Tongue (tissue), 3 donors: ENCODE results near the gene PHC2. TPM values are rescaled to one million over a fixed set of nuclear protein-coding genes. Genes with fewer than 3 reads are reported as not detected.

Experiments
- DNase-seq: peaks from one replicate; pipeline ENCODE4 v3.0.0-alpha.2; 2015
- small RNA-seq: library from RNA; depleted of rRNA; stranded (forward); fragments of <200 nt; gene quantifications from one replicate; pipeline ENCODE3, GENCODE V24; 2014; ENCODE audit warnings: low replicate concordance
- total RNA-seq: library from RNA; depleted of rRNA; stranded (reverse); fragments of >200 nt; gene quantifications from one replicate; pipeline ENCODE4 v1.2.3, GENCODE V29; 2014

PHC2 gene
- total RNA-seq, 1 donor from 2014 or later = 75.1 TPM

DNA sequence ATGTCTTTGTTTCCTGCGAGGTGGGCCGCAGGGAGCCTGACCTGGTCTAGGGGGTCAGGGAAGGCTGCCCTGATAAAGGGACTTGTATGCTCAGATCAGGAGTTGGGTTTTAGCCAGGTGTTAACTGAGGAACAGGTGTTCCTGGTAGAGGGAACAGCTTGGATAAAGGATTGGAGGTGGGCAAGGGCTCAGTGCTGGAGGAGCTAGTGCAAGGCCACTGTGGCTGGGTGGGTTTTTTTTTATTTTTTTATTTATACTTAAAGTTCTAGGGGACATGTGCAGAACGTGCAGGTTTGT lies 141.1 kb downstream of the PHC2 start:
- no peak for DNase-seq

DNA sequence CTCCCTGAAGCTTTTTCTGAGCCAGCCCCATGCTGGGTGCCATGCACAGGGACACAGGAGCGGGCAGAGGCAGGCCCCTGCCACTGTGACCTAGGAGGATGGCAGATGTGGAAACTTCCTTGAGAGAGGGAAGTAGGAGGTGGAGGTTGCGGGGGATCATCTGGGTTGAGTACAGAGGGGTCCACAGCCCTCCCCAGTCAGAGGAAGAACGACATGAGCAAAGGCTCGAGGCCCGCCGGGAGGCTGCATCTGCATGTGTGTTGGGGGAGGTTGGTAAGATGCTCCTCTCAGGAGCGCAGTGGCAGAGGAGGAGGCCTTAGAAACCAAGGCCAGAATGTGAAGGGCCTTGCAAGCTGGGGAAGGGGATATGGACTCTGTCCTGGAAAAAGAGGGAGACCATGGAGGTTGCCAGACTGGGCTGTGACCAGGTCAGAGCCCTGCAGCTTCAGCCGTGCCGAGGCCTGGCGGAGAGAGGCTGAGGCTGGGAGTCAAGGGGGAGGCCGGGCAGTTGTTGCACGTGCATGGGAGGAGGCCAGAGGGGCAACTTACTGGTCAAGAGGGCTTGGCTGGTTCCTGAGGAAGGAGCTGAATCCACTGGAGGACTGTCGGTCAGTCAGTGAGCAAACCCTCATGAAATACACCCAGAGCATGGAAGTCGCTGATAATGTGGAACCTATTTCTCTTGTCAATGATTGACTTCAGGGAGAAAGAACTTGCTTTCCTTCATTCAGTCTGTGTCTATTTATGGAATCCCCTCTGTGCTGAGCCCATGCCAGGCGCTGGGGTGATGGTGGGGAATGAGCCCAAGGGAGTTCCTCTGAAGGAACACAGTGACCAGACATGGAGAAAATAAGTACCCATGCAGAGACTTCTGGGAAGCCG lies 141.7 kb downstream of the PHC2 start:
- DNase-seq = no peak

DNA sequence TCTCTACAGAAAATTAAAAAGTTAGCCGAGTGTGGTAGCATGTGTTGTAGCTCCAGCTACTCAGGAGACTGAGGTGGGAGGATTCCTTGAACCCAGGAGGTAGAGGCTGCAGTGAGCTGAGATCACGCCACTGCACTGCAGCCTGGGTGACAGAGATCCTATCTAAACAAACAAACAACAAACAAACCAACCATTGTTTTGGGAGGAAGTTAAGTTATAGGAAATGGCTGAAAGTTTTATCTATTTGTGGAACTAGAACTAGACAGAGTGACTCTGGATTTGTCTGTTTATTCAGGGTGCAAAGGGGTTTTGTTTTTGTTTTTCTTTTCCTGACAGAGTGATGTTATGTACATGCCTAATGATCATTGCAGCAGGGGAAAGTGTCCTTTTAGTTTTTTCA lies 143.6 kb downstream of the PHC2 start:
- no peak for DNase-seq

DNA sequence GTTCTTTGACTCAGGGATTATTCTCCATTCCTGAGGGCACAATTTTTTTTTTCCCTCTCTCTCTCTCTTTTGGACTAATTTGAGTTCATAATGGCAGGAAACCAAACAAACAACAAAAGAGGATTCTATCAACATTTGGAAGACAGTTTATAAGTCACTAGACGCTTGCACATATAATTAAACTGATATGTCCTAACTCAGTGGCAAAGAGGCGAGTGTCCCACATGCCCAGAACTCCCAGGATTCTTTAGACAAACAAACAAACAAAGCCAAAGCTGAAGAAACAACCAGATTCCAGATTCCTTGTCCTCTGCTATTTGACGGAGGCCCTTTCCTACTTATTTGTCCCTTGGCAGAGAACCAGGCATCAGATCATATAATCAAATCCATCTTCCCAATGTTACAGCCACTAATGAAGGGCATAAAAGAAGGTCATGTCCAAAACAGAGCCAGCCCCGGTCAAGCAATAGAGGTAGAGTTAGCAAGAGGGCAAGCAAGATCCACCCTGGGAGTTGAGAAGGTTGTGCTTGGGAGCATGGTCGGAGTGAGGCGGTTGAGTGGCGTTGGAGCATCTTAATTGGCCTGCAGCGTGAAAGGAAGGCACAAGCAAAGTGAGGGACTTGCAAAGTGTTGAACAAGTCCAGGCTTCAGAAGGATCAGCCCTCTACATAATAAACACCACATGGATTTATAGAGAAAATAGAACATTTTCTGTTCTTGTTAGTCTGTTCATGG lies 144.3 kb downstream of the PHC2 start:
- DNase-seq = no peak

DNA sequence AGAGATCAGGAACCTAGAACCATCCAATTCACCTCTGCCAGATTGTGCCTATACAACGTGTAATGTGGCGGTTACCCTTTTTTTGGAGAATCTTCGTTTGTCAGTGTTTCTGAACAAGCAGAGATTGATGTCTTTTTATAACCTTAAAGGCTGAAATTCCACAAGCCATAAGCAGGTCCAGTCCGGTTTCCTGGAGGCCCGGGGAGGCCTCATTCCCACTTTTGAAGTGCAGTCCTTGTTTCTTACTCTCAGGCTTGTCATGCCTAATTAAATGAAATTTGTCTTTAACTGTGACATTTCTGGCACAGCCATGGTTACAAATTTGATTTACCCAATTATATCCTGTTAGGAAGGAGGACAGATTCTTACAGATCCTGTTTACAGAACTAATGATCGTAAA lies 146.8 kb downstream of the PHC2 start:
- DNase-seq = no peak

DNA sequence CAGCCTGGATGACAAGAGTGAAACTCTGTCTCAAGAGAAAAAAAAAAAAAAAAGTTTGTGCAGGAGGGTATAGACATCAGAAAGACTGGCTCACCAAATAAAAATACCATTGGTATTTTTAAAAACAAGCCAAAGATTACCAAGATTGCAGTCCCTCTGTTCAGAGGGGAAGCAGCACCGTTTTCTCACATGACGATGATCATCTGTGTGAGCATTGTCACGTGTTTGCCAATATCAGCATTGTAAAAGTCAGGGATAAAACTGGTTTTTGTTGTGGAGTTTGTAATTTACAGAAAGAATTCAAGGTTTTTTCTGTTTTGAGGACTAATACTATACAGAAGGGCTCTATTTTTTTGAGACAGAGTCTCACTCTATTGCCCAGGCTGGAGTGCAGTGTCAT lies 148.1 kb downstream of the PHC2 start:
- no peak for DNase-seq

DNA sequence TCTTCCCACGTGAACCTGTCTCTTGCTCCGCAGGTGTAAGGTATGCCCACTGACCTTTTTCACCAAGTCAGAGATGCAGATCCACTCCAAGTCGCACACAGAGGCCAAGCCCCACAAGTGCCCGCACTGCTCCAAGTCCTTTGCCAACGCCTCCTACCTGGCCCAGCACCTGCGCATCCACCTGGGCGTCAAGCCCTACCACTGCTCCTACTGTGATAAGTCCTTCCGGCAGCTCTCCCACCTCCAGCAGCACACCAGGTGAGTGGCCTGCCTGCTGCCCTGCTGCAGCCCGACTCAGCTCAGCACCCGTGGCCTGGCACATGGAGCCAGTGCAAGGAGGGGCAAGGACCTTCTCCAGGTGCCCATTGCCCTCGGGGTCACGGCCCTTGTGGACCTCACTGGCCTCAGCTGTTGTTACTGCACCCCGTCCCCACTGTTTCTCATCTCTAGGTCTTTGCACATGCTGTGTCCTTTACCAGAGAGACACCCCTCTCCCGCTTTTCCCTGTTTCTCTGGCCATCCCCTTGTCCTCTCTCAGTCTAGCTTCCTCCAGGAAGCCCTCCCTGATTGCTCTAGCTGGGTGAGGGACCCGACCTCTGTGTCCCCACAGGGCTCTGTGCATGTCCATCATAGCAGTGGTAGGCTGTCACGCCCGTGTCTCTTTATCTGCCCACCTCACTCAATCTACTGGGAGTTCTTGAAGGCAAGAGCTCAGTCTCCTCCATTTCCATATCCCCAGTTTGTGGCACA lies 149.2 kb downstream of the PHC2 start:
- no peak for DNase-seq

DNA sequence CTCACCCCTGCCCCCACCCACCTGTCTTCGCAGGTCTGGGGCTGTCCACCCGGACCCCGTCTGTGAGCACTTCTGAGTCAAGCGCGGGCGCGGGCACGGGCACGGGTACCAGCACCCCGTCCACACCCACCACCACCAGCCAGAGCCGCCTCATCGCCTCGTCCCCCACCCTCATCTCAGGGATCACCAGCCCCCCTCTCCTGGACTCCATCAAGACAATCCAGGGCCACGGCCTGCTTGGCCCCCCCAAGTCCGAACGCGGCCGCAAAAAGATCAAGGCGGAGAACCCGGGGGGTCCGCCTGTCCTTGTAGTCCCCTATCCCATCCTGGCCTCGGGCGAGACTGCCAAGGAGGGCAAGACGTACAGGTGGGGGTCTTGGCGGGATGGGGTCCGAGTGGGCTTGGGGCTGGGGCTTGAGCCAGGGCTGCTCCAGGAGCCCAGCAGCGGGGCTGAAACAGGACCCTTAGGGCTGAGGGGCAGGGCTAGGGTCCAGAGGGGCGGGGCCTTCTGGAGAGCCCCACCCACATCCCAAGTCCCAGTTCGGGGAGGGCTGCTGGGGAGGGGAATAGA lies 150.7 kb downstream of the PHC2 start:
- no peak for DNase-seq

DNA sequence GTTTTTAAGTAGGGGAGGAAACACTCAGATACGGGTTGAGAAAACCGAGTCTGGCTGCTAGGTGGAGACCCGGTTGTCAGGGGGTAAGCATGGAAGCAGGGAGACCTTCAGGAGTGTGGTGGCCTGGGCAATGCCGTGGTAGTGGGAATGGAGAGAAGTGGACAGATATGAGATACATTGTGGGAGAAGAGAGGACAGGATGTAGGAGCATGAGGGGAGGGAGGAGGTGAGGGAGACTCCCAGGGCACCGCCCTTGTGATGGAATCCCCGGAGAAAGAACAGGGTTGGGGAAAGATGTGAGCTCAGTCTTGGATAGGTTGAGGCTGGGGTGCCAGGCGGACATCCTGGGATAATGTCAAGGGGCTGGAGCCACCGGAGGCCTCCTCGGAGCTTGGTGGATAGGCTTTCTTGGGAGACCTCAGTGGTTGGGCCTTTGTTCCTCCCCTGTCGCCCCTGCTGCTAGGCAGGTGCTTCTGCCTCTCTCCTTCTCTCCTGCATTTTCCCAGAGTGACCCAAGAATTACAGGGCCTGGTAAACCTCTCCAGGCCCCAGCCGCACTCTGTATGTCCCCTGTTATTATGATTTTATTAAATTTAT lies 153.3 kb downstream of the PHC2 start:
- DNase-seq = no peak

DNA sequence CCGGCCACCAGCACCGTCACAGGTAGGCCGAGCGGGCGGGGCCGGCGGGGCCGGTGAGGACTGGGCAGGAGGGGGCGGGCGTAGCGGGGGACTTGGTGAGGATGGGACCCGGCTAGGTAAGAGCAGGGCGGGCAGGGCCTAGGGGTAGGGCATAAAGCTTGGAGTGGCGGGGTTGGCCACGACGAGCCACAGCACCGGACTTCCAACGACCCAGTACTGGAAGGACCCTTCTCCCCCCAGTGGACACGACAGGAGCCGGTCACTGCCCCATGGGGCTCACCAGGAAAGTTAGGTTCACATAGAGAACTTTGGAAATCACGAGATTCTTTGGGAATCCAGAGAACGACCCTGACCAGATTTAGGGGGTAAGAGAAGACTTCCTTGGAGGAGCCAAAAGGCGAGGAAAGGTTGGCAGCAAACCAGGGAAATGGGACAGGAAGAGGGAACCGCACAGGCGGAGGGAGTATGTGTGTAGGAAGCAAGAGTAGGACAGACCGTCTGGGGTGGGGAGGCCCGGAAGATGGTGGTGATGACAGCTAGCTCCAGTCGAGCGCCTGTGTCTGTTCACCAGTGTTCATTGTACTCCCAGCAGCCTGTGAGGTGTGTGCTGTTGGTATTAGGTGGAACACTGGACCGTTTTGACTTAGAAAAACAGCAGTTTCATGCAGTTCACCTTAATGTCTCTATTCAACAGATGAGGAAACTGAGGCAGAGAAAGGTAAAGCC lies 154.2 kb downstream of the PHC2 start:
- DNase-seq = no peak

DNA sequence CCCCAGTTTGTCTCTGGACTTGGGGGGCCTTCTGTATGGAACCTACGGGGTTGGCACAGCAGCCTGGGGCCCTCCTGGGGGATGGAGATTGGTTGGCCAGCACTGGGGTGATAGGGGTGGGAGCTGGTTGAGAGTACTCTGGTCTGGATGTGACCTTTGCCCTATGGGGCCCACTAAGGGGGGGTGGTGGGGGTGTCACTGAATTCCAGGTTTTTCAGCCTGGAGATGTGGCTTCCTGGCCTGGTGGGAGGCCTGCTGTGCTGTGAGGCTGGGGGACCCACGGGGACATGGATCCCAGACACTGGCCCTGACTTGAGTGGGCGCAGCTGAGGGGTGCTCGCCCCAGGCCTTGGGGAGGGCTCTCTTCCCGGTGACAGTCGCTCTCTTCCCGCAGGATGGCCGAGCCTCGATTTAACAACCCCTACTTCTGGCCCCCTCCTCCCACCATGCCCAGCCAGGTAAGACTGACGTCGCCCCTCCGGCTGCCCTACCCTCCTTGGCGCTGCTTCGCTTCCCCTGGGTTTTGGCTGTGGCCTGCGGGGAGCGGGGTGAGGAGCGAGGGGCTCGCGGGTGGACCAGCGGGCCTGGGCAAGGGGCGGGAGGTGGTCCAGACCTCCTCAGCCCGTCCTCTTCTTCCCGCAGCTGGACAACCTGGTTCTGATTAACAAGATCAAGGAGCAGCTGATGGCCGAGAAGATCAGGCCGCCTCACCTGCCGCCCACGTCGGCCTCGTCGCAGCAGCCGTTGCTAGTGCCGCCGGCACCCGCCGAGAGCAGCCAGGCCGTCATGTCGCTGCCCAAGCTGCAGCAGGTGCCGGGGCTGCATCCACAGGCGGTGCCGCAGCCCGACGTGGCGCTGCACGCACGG lies 155.0 kb downstream of the PHC2 start:
- DNase-seq = no peak

DNA sequence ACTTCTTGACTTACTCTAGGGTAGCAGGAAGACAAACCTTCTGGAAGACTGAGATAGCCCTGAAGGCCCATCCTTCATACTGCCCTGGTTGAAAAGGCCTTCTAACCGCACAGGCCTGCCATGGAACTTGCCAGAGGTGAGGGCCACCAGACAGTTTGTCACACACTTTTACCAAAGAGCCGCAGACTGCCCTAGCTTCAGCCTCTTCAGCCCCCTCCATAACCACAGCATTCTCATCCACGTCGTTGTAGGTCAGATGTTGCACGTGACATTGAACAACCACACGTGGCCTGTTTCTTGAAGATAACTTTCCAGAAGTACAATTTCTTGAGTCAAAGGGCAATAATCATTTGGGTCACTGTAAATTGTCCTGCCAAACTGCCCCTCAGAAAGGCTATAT lies 155.7 kb downstream of the PHC2 start:
- DNase-seq = no peak

DNA sequence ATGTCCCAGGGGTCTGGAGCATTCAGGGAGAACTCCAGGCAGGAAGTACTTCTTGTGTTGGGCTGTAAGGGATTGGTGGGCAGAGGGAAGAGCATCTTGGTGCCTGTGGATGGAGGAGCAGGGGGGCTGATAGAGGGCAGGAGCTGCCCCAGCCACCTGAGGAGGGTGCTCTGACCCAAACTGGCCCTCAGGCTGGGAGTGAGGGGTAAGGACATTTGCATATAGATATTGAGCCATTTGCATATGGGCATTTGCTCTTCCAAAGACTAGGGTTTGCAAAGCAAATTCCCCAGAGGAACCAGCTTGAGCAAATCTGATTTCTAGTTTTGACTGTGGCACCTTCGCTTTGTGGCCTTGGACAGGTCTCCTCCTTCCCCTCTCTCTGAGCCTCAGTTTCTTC lies 156.4 kb downstream of the PHC2 start:
- no peak for DNase-seq

DNA sequence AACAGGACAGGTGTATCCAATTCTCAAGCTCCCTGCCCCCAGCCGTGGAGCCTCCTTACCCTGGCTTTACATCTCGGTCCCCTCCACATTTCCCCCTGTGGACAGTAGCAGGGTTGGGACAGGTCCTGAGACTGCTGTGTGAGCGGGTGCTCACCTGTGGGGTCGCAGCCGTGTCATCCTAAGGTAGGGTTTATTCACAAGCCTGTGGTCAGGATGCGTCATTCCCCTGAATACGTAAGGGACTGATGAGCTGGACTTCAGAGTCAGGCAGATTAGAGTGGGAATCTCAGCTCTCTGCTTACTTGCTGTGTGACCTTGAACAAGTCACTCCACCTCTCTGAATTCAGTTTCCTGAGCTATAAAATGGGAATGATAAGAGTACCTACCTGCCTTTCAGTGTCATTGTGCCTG lies 156.9 kb downstream of the PHC2 start:
- no peak for DNase-seq

Small RNAs within 50 kb of the gene (small RNA-seq; reads per million reads assigned to genes)
- not detected for gene RN7SKP16

Other genes starting within 250 kb of the PHC2 start
- 4.4 TPM for gene TRIM62, start 249.1 kb downstream of the PHC2 start, total RNA-seq
- 11.4 TPM for gene ZNF362, start 174.6 kb downstream of the PHC2 start, total RNA-seq
- not detected for gene A3GALT2, start 110.0 kb downstream of the PHC2 start, total RNA-seq
- 6.5 TPM for gene ZSCAN20, start 41.5 kb upstream of the PHC2 start, total RNA-seq